HG03565 (cell line): ENCODE results near the gene MEGF8.

Source experiments
- ATAC-seq: cut with Tn5 transposase; IDR thresholded peaks from one replicate; pipeline ENCODE4 v1.9.1; 2021; ENCODE audit warnings: mild to moderate bottlenecking, moderate library complexity; ENCODE audit not compliant: unreplicated experiment

Gene MEGF8

GRCh38 chr19:42287017-42287826, 38.2 kb upstream of the MEGF8 start:
- no peak for ATAC-seq

DNA sequence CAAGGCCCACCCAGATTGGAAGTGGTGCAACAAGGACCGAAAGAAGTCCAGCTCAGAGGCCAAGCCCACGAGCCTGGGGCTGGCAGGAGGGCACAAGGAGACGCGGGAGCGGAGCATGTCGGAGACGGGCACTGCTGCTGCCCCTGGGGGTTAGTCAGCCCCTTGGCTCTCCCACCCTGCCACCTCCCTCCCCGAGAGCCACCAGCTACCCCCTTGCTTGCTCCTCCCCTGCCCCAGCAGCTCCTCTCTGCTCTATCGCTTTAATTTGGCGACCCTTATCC, 37.7 kb upstream of the MEGF8 start:
- no peak for ATAC-seq

DNA sequence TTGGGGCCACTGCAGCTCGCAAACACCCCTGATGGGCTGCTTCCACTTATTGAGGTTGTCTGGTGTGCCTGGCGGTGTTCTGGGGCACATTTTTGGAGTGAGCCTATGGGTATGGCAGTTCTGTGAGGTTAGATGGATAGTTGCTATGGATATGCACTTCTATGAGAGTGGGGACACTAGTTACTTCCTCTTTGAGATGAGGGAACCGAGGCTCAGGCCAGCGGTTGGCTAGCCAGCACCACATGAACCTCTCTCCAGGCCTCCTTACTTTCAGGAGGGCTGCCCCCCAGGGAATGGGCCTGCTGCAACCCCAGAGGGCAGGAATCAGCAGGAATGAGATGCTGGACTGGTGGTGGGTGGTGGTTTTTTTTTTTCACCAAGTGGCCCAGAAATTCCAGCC, 37.0 kb upstream of the MEGF8 start:
- no peak for ATAC-seq

DNA sequence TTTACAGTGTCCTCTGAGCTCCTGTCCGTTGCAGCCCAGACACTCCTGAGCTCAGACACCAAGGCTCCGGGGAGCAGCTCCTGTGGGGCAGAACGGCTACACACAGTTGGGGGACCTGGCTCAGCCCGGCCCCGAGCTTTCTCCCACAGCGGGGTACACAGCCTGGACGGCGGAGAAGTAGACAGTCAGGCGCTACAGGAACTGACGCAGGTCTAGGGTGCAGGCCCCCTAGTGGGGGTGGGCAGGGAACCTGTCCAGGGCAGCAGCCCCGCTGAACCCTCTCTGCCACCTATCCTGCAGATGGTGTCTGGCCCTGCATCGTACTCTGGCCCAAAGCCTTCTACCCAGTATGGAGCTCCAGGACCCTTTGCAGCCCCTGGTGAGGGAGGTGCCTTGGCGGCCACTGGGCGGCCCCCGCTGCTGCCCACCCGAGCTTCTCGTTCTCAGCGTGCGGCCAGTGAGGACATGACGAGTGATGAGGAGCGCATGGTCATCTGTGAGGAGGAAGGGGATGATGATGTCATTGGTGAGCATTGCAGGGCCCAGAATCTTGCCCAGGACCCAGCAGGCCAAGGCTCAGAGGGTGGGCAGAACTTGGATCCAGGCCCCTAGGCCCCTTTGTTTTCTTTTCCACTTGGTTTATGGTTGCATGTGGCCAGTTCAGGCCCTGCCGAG, 36.4 kb upstream of the MEGF8 start:
- ATAC-seq: no peak

- no peak for ATAC-seq
These were observed 35.8 kb upstream of the MEGF8 start for GRCh38 chr19:42289556-42290041.

DNA sequence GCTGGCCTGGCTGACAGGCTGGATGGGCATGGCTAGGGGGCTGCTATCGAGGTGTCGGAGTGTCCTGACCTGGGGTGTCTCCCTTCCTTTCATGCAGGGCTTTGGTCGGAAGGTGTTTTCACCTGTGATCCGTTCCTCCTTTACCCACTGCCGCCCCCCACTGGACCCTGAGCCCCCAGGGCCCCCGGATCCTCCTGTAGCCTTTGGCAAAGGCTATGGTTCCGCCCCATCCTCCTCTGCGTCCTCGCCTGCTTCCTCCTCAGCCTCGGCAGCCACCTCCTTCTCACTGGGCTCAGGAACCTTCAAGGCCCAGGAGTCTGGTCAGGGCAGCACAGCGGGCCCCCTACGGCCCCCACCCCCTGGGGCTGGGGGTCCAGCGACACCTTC, 35.3 kb upstream of the MEGF8 start:
- no peak for ATAC-seq

GRCh38 chr19:42290523-42291434, 34.7 kb upstream of the MEGF8 start:
- no peak for ATAC-seq

GRCh38 chr19:42291435-42291810, 34.0 kb upstream of the MEGF8 start:
- ATAC-seq: no peak

DNA sequence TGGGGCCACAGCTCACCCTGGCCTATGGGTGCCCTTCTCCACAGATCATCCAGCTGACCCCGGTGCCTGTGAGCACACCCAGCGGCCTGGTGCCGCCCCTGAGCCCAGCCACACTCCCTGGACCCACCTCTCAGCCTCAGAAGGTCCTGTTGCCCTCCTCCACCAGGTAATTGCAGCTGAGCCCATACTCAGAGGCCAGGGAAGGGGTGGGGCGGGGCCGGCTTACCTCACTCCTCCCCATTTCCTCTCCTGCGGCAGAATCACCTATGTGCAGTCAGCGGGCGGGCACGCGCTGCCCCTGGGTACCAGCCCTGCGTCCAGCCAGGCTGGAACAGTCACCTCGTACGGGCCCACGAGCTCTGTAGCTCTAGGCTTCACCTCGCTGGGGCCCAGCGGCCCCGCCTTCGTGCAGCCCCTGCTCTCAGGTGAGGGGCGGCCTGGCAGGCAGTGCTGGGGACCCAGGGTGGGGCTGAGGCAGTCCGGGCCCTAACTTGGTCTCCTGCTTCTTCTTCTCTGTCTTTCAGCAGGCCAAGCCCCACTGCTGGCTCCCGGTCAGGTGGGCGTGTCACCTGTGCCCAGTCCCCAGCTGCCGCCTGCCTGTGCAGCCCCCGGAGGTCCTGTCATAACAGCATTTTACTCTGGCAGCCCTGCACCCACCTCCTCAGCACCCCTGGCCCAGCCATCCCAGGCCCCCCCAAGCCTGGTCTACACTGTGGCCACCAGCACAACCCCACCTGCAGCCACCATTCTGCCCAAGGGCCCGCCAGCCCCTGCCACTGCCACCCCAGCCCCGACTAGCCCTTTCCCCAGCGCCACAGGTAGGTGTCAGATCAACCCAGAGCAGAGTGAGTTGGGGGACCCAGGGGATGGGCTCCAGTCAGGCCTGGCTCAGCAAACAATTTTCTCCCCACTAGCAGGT, 33.1 kb upstream of the MEGF8 start:
- ATAC-seq: no peak

- no peak for ATAC-seq
These were observed 32.5 kb upstream of the MEGF8 start for GRCh38 chr19:42292963-42293362.

GRCh38 chr19:42293540-42293939, 31.9 kb upstream of the MEGF8 start:
- ATAC-seq: no peak

- no peak for ATAC-seq
These were observed 31.5 kb upstream of the MEGF8 start for GRCh38 chr19:42293948-42294347.

- no peak for ATAC-seq
These were observed 30.8 kb upstream of the MEGF8 start for GRCh38 chr19:42294471-42295137.

DNA sequence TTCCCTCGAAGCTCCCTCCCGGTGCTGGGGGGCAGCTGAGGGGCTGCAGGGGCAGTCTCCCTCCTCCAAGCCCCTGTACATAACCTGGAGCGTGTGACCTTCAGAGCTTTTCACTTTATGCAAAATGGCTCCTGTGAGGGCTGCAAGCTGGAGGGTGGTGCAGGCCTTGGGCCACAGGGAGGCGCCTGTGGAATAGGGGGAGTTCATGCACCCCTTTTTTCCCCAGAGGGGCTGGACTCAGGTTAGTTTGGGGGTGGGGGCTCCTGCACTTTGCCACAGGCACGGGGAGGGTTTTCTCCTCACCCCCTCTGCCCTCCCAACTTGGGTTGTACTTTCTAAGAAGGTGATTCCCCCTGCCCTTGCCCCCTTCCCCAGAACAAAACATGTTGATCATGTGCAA, 30.1 kb upstream of the MEGF8 start:
- ATAC-seq: no peak

GRCh38 chr19:42295831-42296525, 29.5 kb upstream of the MEGF8 start:
- ATAC-seq: no peak

- ATAC-seq: no peak
These were observed 28.4 kb upstream of the MEGF8 start for GRCh38 chr19:42297039-42297438.

DNA sequence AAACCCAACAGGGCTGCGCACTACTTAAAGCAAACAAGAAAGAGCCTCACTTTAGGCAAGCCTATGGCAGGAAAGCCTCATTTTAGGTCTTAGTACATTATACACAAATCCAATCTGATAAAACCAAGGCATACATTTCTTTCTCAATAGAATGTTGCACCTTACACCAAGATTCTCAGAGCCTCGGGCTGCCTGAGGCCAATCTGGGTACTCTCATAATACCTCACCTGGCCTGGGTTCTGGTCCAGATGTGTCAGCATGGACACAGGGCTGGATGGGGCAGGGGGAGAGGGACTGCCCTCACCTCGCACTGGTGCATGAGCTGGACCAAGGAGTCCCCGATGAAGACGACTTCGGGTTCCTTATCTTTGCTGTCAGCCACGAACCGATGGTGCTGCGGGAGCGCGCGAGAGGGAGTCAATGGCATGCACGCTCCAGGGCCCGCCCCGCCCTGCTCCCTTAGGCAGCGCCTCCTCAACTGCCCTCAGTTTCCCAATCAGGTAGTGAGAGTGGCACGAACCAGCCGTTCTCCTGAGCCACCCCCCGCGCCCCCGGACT, 23.7 kb upstream of the MEGF8 start, which contains the start of gene PRR19:
TSS of gene PRR19 (plus strand) at position 487 of the 558 bp plus-strand sequence. CDS start 7,453 bp downstream, outside the sequence.
- ATAC-seq: no peak

DNA sequence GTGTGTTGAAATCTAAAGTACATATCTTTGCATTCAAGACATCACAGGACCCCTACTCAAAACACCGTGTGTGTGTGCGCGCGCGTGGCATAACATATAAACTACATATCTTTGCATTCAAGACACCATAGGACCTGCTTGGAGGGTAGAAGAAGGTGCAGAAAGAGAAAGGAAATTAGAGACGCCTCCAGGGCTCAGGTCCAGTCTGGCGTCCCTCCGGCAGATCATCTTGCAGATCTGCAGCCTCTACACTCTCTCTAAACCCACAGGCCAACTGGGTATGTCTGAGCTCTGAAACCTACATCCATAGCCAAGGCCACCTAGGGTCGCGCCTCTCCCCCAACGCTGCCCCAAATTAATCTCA, 22.4 kb upstream of the MEGF8 start:
- no peak for ATAC-seq

- no peak for ATAC-seq
These were observed 21.6 kb upstream of the MEGF8 start for GRCh38 chr19:42303876-42304275.
